Measurements from ENCODE around the gene CPXM2. TPM values are rescaled to one million over a fixed set of nuclear protein-coding genes. Genes with fewer than 3 reads are reported as not detected.

Gene CPXM2
- polyA plus RNA-seq (2014; cell fraction: cytosol; rRNA removed), result not detected in 2 replicates
- not detected in 2 replicates for polyA plus RNA-seq (2014; cell fraction: nucleus; rRNA removed)

DNA sequence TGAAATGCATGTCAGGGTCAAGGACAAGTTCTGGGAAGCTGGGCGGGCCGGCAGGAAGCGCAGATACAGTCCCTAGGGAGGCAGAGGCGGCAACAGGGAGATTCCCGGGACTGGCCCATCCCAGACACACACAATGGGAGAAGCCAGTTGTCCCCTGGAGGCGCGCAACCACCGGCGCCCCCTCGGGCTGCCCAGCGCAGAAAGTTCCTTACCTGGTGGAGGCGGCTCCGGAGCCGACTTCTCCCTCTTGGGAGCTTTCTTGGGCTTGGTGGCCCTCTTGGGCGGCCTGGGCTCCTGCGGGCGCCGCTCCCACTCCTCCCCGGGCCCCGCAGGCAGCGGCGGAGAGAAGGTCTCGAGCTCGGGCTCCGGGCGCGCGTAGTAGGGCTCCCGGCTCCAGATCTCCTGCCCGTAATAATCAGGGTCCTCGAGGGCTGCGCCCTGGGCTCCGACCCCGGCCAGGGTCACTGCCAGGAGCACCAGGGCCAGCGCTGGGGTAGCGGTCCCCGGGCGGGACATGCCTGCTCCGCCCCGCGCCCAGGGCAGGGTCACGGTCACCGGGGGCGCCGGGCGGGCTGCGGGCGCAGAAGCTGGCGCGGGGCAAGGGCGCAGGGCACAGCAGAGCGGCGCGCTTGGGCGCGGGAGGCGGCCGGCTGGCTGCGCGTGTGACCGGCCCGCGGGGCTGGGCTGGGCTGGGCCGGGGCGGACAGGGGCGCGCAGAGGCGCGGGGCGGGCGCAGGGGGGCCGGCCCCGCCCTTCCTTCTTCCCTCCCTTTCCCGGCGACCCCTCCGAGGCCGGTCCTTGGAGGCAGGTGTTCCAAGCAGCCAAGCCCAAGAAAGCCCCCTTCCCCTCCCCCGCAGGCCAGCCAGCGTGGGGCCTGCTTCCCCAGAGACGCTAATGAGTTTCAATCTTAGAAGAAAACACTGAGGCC is at the start of gene CPXM2:
Gene CPXM2, minus strand, starts transcription at position 664 of the 928 bp plus-strand sequence. Its CDS starts 148 bp downstream, at position 516.
- DNase-seq (ENCODE audit: low spot score), result no peak

DNA sequence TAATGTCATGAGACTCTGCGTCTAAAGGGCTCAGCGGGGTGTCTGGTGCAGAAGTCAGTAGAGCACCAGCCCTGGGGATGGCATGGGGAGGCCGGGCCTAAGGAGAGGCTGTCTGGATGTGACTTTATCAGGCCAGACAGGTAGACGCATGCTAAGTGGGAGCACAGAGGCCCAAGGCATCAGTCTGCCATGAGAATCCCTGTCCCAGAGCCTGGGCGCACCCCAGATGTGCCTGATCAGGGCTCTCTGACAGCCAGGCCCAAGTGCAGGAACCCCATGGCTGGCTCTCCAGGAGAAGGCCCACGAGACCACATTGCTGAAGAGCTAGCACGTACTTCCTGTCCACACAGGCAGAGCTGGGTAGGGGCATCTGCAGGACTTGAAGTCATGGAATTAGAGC is 48.0 kb upstream of the CPXM2 start:
- no peak for DNase-seq (ENCODE audit: low spot score)

GRCh38 chr10:123938890-123939289 is 47.3 kb upstream of the CPXM2 start:
- DNase-seq (ENCODE audit: low spot score), result no peak

GRCh38 chr10:123936426-123936825 is 44.8 kb upstream of the CPXM2 start:
- DNase-seq (ENCODE audit: low spot score), result no peak

DNA sequence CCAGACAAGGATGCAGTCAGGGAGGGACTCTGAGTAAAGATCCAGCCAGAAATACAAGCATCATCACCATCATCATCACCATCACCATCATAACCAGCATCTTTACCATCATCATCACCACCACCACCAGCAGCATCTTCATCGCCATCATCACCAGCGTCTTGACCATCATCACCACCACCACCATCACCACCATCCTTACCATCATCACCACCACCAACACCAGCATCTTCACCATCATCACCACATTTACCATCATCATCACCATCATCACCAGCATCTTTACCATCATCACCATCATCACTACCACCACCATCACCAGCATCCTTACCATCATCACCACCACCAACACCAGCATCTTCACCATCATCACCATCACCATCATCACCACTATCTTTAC is 44.1 kb upstream of the CPXM2 start:
- DNase-seq (ENCODE audit: low spot score), result no peak

DNA sequence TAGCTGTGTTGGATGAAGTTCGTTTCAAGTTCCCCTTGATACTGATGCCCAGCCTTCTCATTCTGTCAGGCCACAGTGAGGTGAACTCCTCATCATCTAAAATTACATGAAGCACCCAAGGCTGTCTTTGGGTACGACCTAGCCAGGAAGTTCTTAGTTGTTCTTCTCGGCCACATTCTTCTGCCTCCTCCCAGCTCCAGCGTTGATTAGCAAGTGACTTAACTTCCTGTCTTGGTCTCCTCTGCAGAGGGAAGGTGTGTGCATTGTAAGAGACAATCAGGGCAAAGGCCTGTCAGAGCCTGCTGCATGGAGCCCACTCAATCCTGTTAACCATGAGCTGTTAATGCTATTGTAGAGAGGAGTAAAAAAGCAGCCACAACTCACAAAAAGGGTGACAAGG is 43.2 kb upstream of the CPXM2 start:
- no peak for DNase-seq (ENCODE audit: low spot score)

GRCh38 chr10:123930340-123931001 is 38.9 kb upstream of the CPXM2 start:
- DNase-seq (ENCODE audit: low spot score), result no peak

DNA sequence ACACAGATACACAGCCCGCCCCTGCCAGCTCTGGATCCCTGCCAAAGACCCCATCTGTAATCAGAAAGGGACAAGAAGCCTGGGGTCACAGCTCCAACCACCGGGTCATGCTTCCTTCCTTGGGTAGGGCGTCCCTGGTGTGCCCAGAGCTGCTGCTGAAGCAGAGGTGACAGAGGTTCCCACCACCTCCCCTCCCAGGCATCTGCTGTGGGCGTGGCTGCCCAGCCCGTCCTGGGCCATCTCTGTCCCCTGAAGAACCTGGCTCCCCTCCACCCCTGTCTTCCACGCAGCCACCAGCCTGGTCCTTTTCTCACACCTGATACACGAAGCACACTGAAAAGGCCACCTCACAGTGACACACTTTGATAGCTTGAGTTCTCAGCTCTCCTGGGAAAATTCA is 38.2 kb upstream of the CPXM2 start:
- DNase-seq (ENCODE audit: low spot score), result no peak

DNA sequence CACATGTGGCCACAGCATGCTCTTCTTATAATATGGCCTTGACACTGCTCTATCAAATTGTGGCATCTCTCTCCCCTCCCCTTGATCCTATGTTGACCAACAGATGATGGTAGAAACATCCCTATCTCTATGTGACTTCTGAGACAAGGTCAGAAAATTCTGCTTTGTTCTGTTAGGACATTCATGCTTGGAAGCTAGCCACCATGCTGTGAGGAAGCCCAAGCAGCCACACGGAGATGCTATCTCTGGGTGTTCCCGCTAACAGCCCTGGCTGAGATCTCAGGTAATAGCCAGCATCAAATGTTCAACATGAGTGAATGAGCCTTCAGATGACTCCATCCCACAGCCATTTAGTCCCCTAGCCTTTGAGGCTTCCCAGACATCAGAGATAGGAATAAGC is 36.8 kb upstream of the CPXM2 start:
- DNase-seq (ENCODE audit: low spot score), result no peak

DNA sequence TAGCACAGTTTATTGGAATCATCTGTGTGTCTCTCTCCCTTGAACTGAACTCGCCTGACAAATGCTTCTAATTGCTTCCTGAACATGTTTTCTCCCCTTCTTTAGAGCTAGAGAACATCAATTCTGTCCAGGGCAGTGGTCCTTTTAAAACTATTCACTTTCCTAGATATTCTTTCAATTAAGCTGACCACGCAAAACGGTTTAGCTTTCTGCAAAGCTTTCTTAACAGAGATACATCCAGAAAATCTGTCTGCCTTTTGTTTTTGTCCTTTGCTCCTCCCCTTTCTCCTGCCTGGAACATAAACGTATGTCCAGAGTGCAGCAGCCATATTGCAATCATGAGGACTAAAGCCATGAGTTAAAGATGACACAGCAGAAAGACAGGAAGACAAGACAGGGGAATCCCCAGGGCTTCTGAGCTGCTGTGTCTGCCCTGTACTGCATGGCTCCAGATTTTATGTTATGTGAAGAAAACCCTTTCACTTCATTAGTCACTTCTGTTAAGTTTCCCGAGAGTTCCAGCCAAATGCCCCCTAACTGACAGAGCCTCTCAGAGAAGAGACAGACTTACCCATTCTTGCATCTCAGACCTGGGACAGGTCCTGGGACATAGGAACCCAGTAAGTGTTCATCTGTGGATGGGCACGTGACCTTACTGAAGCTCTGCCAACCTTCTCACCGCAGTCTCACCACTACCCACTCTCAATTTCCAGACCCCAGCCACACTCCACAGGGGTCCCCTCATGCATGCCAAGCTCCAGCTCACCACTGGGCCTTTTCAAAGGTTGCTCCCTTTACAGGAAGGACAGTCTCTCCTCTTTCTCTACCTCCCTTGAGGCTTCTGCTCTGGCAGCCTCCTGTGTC is 35.0 kb upstream of the CPXM2 start:
- no peak for DNase-seq (ENCODE audit: low spot score)

- no peak for DNase-seq (ENCODE audit: low spot score)
These were observed 30.5 kb upstream of the CPXM2 start for GRCh38 chr10:123922126-123922525.

DNA sequence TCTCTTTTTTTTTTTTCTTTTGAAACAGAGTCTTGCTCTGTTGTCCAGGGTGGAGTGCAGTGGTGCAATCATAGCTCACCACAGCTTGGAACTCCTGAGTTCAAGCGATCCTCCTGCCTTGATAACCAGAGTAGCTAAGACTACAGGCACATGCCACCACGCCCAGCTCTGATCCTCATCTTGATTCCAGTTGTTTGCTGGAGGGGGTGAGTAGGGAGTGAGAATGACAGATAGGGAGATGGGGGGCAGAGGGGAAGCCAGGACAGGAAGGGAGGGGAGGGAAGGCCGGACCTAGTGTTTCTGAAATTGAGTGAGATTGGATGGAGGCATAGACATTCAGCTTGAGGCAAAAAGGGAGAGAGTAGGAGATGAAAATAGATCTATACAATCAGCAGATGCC is 25.2 kb upstream of the CPXM2 start:
- no peak for DNase-seq (ENCODE audit: low spot score)

- DNase-seq (ENCODE audit: low spot score), result no peak
These were observed 22.2 kb upstream of the CPXM2 start for GRCh38 chr10:123913688-123914268.

GRCh38 chr10:123912871-123913270 is 21.3 kb upstream of the CPXM2 start:
- no peak for DNase-seq (ENCODE audit: low spot score)

DNA sequence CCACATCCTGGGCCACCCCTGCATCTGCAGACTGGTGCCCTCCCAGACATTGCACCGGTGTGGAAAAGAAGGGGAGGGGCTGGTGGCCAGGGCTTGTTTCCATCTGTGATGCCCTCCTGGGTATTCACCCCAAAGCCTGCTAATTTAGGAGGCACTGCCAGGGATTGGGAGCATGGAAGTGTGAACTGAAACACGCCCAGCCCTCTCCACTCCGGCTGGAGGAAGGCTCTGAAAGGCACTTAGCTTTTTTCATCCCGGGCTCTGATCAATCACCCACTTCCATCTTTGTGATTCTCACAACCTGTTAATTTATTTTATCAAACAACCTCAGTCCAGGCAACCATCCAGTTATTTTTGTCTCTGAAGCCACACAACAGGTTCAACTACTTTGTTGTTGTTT is 20.9 kb upstream of the CPXM2 start:
- no peak for DNase-seq (ENCODE audit: low spot score)

GRCh38 chr10:123911866-123912265 is 20.3 kb upstream of the CPXM2 start:
- no peak for DNase-seq (ENCODE audit: low spot score)

DNA sequence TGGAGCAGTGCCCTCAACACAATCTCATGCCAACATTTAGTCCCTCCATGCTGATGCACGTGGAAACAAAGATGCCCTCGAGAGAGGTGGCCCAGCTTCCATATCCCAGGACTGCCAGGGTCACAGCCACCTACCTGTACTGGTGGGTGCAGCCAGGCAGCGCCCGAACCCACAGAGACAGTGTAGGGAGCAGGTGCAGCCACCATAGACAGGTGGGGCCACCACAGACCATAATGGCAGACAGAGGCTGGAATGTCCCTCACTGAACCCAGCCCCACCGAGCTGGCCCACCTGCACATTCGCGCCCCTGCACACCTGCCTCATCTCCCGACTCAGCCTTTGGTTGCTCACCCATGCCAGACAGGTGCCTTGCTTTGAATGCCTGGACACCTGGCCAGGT is 18.3 kb upstream of the CPXM2 start:
- DNase-seq (ENCODE audit: low spot score), result no peak

- no peak for DNase-seq (ENCODE audit: low spot score)
These were observed 17.8 kb upstream of the CPXM2 start for GRCh38 chr10:123909426-123909825.

DNA sequence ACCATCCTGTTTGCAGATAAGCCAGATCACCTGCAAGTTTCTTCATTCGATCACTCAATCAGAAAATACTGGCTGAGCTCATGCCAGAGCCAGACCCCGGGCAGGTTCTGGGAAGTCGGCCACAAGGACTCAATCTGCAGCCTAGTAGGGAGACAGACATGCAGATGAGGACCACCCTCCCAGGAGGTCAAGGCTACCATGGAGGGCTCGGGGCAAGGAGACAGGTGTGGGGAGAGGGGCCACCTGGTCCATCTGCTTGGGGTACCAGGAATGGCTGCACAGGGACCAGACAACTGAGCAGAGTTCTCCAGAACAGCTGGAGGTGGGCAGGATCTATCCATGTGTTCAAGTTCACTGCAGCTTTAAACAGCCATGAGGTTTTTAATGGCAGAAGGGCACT is 16.8 kb upstream of the CPXM2 start:
- no peak for DNase-seq (ENCODE audit: low spot score)

DNA sequence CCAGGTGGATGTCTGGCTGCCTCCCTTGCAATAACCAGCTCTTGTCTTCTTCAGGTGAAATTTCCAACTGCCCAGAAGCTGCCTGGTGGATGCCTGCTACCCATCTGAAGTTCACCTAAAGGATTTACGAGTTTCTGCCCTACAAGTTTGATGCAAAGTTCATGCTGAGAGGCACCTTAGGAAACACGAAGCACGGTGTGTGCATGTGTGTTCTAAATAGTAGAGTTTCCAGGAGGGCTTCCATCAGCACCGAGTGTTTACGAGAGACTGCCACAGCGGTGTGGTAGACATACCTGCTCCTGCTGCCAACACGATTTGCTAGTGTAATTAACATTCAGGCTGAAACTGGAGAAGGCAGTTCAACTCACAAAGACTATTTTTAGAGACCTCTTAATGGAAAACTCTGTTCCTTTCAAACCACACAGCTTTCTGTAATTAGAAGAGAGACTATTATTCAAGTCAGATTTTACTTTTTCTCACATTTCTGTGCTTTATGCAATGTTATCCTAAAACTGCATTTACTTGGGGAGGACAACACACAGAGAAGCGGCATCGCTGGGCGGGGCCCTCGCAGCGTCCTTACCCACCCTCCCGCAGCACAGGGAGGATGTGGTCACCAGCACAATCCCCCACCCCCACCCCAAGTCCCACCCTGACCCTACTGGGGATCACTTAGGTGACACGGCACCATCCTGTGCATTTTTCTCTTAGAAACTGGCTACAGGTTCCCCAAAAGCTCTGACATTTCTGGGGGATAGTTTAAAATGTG is 15.5 kb upstream of the CPXM2 start:
- no peak for DNase-seq (ENCODE audit: low spot score)

GRCh38 chr10:123906296-123906695 is 14.7 kb upstream of the CPXM2 start:
- no peak for DNase-seq (ENCODE audit: low spot score)
